Gastrocnemius medialis (tissue), 4 donors: ENCODE data around the gene FLII.

Experiments
- POLR2A ChIP-seq, 2 donors: fragments of 450-650 bp; IDR thresholded peaks; one replicate each; pipeline ENCODE4 v1.6.1; 2017; ENCODE audit warnings: antibody characterized with exemption in 2 of 2, mild to moderate bottlenecking in 2 of 2, moderate library complexity in 2 of 2
- TF ChIP-seq, protein P1 (sequence below), 5 experiments: fragments of 450-650 bp in 3 of 5; fragments of 200-600 bp in 2 of 5; sonication (generic) in 2 of 5; IDR thresholded peaks in 4 of 5; conservative IDR thresholded peaks in 1 of 5; 1 replicate in 4 of 5; 2 replicates in 1 of 5; pipeline ENCODE4 v1.5.1; 2016 to 2019; ENCODE audit warnings: antibody characterized with exemption in 5 of 5, mild to moderate bottlenecking in 3 of 5, moderate library complexity in 3 of 5

DNA sequence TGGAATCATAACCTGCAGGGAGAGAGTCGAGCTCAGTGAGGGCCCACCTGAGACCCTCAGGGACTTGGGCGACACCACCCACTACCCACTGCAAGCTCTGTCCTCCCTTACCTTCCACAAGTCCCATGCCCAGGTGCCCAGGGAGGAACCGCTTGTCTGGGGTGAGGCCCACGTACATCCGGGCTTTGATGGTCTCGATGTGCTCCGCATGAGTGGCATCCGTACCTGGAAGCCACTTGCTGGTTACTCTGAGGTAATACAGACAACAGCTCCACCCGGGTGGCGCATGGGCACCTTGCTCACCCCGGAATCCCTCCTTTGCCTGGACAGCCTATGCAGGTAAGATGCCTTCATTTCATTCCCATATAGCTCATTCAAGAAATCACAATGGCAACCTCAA lies 26.8 kb upstream of the FLII start:
- TF ChIP-seq, protein P1, sequence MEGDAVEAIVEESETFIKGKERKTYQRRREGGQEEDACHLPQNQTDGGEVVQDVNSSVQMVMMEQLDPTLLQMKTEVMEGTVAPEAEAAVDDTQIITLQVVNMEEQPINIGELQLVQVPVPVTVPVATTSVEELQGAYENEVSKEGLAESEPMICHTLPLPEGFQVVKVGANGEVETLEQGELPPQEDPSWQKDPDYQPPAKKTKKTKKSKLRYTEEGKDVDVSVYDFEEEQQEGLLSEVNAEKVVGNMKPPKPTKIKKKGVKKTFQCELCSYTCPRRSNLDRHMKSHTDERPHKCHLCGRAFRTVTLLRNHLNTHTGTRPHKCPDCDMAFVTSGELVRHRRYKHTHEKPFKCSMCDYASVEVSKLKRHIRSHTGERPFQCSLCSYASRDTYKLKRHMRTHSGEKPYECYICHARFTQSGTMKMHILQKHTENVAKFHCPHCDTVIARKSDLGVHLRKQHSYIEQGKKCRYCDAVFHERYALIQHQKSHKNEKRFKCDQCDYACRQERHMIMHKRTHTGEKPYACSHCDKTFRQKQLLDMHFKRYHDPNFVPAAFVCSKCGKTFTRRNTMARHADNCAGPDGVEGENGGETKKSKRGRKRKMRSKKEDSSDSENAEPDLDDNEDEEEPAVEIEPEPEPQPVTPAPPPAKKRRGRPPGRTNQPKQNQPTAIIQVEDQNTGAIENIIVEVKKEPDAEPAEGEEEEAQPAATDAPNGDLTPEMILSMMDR (IDR thresholded peaks at IDR 0.05 in 4 of 5, conservative IDR thresholded peaks at IDR 0.05 in 1 of 5), result no peak
- TF ChIP-seq POLR2A (IDR thresholded peaks at IDR 0.05), result no peak
